ENCODE measurements around the gene ZDHHC8.

The ZDHHC8 gene

DNA sequence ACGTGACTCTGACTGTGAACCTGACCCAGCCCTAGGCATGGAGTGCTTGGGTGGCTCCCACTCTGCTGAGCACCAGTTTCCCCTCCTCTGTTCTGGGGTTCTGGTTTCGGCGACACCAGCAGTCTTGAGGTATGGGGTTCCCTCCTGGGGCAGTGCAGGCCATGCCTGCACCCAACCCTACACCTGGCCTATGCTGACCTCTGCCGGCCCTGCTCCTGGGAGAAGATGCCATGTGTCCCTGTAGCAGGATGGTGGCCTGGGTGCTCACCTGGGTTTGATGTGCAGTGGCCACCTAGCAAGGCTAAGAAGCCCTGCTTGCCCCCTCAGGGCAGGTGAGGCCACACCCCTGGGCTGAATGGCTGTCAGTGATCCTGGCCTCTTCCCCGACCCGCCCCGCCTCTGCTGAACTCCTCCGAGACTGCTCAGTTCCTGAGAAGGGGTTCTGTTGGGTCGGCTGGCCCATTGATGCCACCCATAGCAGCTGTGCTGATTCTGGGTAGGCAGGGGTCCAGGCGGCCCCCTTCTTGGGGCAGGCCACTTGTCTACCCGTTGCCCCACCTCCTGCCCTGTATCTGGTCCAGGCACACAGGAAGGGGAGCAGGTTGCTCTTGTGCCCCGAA lies 2.4 kb downstream of the ZDHHC8 start:
- TF ChIP-seq, protein P1, sequence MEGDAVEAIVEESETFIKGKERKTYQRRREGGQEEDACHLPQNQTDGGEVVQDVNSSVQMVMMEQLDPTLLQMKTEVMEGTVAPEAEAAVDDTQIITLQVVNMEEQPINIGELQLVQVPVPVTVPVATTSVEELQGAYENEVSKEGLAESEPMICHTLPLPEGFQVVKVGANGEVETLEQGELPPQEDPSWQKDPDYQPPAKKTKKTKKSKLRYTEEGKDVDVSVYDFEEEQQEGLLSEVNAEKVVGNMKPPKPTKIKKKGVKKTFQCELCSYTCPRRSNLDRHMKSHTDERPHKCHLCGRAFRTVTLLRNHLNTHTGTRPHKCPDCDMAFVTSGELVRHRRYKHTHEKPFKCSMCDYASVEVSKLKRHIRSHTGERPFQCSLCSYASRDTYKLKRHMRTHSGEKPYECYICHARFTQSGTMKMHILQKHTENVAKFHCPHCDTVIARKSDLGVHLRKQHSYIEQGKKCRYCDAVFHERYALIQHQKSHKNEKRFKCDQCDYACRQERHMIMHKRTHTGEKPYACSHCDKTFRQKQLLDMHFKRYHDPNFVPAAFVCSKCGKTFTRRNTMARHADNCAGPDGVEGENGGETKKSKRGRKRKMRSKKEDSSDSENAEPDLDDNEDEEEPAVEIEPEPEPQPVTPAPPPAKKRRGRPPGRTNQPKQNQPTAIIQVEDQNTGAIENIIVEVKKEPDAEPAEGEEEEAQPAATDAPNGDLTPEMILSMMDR (IDR thresholded peaks at IDR 0.05; ENCODE audit: borderline replicate concordance, insufficient read depth, low read depth, low read length) = no peak
- no peak overlapping the region for H3K4me3 ChIP-seq (ENCODE audit: low read depth, low read length)

DNA sequence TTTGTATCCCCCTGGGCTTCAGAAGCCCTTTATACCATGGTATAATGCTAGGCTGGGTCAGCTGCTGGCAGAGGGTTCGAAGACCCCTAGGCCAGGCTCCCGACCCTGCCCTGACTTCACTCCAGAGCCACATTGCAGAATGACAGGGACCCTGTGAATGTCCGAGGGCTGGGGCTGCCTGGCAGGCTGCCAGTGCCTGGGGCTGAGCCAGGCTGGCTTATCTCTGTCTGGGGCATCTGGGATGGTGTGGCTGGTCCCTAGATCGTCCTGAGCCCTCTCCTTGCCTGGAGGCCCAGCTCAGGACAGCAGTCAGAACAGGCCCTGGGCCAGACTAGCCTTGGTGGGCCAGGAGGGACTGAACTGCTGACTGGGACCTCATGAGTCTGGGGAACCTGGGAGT lies 3.7 kb downstream of the ZDHHC8 start:
- TF ChIP-seq, protein P1 (IDR thresholded peaks at IDR 0.05; ENCODE audit: borderline replicate concordance, insufficient read depth, low read depth, low read length) = no peak
- no peak overlapping the region for H3K4me3 ChIP-seq (ENCODE audit: low read depth, low read length)

DNA sequence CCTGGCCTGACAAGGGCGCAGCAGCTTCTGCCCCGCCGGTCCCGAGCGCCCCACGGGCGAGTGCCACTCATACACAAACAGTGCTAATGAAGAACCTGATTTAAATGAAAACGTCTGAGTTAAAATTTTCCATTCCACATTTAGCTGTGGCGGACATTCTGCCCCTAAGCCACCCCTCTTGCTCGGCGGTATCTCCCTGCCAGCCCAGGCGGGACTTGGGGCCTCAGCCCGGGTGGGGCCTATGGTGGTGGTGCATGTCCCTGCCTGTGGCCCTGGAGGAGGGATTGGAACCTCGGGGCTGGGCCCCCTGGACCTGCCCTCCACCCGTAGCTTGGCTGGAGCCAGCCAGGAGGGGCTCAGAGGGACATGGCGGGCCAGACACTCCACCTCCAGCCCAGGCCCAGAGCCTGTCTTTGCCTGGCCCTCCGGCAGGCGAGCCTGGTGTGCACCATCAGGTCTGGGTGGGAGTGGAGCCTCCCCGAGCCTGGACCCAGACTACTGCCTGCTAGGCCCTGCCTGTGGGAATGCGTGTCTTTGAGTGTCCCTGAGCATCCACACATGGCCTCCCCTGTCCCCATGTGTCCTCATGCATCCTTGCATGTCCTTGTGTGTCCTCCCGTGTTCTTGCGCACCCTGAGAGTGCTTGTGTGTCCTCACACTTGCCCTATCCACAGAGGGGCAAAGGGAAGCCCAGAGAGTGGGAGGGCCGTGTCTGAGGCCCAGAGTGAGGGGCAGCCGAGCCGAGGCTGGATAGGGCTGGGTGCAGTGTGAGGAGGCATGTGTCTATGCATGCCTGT lies 4.4 kb downstream of the ZDHHC8 start:
- H3K4me3 ChIP-seq (ENCODE audit: low read depth, low read length) = no peak overlapping the region
- TF ChIP-seq, protein P1 (IDR thresholded peaks at IDR 0.05; ENCODE audit: borderline replicate concordance, insufficient read depth, low read depth, low read length) = no peak

DNA sequence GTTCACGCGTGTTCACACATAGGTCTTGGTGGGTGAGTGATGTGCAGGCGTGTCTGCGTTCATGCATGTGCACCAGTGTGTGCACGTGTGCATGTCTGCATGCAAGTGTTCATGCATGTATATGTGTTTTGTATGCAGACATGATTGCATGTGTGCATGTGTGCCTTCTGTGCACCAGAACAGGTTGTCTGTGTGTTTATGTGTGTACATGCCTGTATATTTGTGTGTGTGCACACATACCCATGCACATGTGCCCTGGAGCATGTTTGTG lies 4.9 kb downstream of the ZDHHC8 start:
- TF ChIP-seq, protein P1 (IDR thresholded peaks at IDR 0.05; ENCODE audit: borderline replicate concordance, insufficient read depth, low read depth, low read length) = no peak
- no peak overlapping the region for H3K4me3 ChIP-seq (ENCODE audit: low read depth, low read length)

DNA sequence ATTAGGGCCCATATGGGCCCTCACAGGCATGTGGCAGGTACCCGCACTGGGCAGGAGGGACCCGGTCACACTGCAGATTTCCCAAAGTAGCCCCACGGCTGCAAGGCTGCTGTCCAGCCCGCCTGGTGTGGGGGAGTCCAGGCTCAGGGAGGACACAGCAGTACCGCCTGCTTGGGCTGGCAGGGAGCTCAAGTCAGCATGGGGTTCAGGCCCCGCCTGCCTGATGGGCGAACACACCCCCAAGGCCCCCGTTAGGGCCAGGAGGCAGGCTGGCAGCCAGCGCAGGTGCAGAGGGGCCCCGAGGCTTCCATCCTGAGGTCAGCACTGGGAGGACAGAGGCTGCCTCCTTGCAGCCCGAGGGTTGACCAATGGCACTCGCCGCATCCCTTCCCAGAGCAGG lies 5.5 kb downstream of the ZDHHC8 start:
- TF ChIP-seq, protein P1 (IDR thresholded peaks at IDR 0.05; ENCODE audit: borderline replicate concordance, insufficient read depth, low read depth, low read length) = no peak
- H3K4me3 ChIP-seq (ENCODE audit: low read depth, low read length) = no peak overlapping the region

DNA sequence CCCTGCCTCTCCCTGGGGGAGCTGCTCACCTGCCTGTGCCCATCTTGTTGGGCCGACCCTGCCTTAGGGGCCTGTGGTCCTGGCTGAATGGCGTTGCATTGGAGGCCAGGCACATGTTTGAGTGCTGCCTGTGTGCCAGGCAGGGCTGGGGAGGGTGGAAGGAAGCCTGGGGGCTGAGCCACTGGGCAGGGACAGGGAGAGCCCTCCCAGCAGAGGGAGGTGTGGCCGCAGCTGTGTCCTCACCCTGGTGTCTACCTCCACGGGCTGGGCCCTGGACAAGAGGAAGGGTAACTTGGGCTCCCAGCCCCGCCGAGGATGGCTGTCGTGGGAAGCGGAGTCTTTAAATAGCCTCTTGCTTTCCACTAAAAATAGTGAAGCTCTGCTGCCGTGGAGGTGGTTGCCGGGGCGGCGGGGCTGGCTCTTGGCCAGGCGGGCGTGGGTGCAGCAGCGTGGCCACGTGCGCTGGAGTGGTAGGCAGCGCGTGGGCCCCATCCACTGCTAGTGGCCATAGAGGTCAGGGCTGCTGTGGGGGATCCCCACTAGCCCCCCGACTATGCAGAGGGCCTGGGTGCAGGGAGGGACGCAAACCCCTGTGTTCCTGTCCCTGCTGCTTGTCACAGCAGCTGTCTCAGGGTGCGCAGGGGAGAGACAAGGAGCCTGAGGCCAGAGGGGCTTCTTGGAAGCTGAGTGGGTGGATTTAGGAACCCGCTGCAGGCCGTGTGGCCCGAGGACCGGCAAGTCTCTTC lies 6.2 kb downstream of the ZDHHC8 start:
- H3K4me3 ChIP-seq (ENCODE audit: low read depth, low read length) = no peak overlapping the region
- TF ChIP-seq, protein P1 (IDR thresholded peaks at IDR 0.05; ENCODE audit: borderline replicate concordance, insufficient read depth, low read depth, low read length) = no peak

DNA sequence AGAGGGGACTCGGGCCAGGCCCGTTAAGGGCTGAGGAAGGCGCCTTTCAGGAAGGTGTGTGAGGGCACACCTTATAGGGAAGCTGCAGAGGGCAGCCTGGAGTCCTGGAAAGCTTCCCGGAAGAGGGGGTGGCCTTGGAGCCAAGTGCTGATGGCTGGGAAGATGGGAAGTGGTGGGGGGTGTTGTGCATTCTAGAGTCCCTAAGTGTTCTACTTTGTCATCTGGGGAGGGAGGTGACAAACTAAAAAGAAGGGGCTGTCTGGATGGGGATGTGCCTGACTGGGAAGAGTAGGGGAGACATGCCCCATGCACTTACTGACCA lies 6.8 kb downstream of the ZDHHC8 start:
- H3K4me3 ChIP-seq (ENCODE audit: low read depth, low read length) = no peak overlapping the region
- TF ChIP-seq, protein P1 (IDR thresholded peaks at IDR 0.05; ENCODE audit: borderline replicate concordance, insufficient read depth, low read depth, low read length) = no peak

Data from GM12875 (cell line).